Transverse colon (tissue), 4 donors: ENCODE data around the gene RGN. TPM values are rescaled to one million over a fixed set of nuclear protein-coding genes. Genes with fewer than 3 reads are reported as not detected.

ENCODE experiments used
- DNase-seq: peaks from one replicate; pipeline ENCODE4 v3.0.0-alpha.2; 2019
- H3K27ac ChIP-seq, 4 donors: fragments of 200-600 bp; sonication (generic); 2 replicates each; pipeline ENCODE4 v1.5.1; 2016 to 2018; ENCODE audit warnings: inconsistent platforms in 4 of 4
- H3K27me3 ChIP-seq: fragments of 200-600 bp; sonication (generic); 2 replicates; pipeline ENCODE4 v1.5.1; 2017; ENCODE audit warnings: inconsistent platforms
- H3K36me3 ChIP-seq, 4 donors: fragments of 200-600 bp; sonication (generic); 2 replicates each; pipeline ENCODE4 v1.5.1; 2017 to 2019; ENCODE audit warnings: inconsistent platforms in 4 of 4
- H3K4me1 ChIP-seq, 4 donors: fragments of 200-600 bp; sonication (generic); 2 replicates each; pipeline ENCODE4 v1.5.1; 2017 to 2020; ENCODE audit warnings: inconsistent platforms in 4 of 4
- H3K4me3 ChIP-seq, 4 donors: fragments of 200-600 bp; sonication (generic); 1 replicate in 1 of 4; 2 replicates in 3 of 4; pipeline versions ENCODE4 v1.5.1 to v1.6.1; 2017 to 2019; ENCODE audit warnings: inconsistent platforms in 4 of 4
- H3K9me3 ChIP-seq, 2 donors: fragments of 200-600 bp; sonication (generic); 2 replicates each; pipeline ENCODE4 v1.5.1; 2017 to 2019; ENCODE audit warnings: inconsistent platforms in 2 of 2
- CTCF ChIP-seq, 5 experiments: fragments of 200-600 bp in 3 of 5; fragments of 450-650 bp in 2 of 5; sonication (generic) in 3 of 5; IDR thresholded peaks; 1 replicate in 2 of 5; 2 replicates in 3 of 5; pipeline ENCODE4 v1.5.1; 2016 to 2017; ENCODE audit warnings: antibody characterized with exemption in 5 of 5, inconsistent platforms in 3 of 5, mild to moderate bottlenecking in 2 of 5, moderate library complexity in 1 of 5
- EP300 ChIP-seq: sonication (generic); formaldehyde crosslinking; IDR thresholded peaks from one replicate; pipeline ENCODE4 v1.6.1; 2017; ENCODE audit warnings: antibody characterized with exemption, low read depth
- POLR2A ChIP-seq: fragments of 450-650 bp; IDR thresholded peaks from one replicate; pipeline ENCODE4 v1.6.1; 2016; ENCODE audit warnings: antibody characterized with exemption, mild to moderate bottlenecking, moderate library complexity
- POLR2AphosphoS5 ChIP-seq, 3 donors: sonication (generic); formaldehyde crosslinking; IDR thresholded peaks; one replicate each; pipeline ENCODE4 v1.6.1; 2016; ENCODE audit warnings: antibody characterized with exemption in 3 of 3
- WGBS, 2 donors: methylation state at CpG; one replicate each; pipeline ENCODE4 v1.1.5; 2018; ENCODE audit warnings: low coverage in 1 of 2; 5-methylcytosine and 5-hydroxymethylcytosine counted together
- in situ Hi-C, 4 donors: fragments of 200-750 bp; cut with MboI; loops; one replicate each; pipeline versions ENCODE4 v1.15.0 to v1.15.1; 2017; ENCODE audit warnings: low sequenced_read_pairs in 3 of 4, low pct_ligation_motif_present in 1 of 4, low pct_unique_long_range_greater_than_20kb in 1 of 4
- intact Hi-C: fragments of 100-400 bp; cut with DNase I; formaldehyde crosslinking; loops from one replicate; pipeline ENCODE4 v1.15.1; 2023; ENCODE audit warnings: low total_unique reads
- total RNA-seq, 4 donors: library from RNA; depleted of rRNA; stranded (reverse); fragments of >200 nt; gene quantifications; one replicate each; pipeline ENCODE4 v1.1.0, GENCODE V29; 2016

RGN gene
- total RNA-seq: 1 to 10 TPM in 1 of 4 donors, under 1 TPM in 1, not detected in 2; 0.96 to 1.3 TPM

- Histone ChIP-seq H3K27me3 (no peaks in the 10 kb centered on the region), H3K36me3 (no peaks in the 10 kb centered on the region), H3K4me3 (peak within 1 kb of the TSS in 3 of 4 donors; percentile 11 to 32 (median 13)), H3K27ac (no peak within 1 kb of the TSS), H3K4me1 (no peaks in the 10 kb centered on the region), H3K9me3 (no peaks in the 10 kb centered on the region)
- WGBS, 2 donors: 74% methylated on average over 39 of the region's 59 CpGs; no CpG with 5 or more reads in 1 of the 2 donors
- intact Hi-C loops (no loop called here), in situ Hi-C loops (no loop called here)
- no peak for DNase-seq
- TF ChIP-seq CTCF (IDR thresholded peaks at IDR 0.05) (no peak), POLR2AphosphoS5 (IDR thresholded peaks at IDR 0.05) (no peak), EP300 (no peak), POLR2A (no peak)
Measured at GRCh38 chrX:47078129-47079043, at the start of gene RGN. Gene RGN, plus strand, starts transcription at chrX:47078443. Its CDS starts 2,702 bp downstream, at chrX:47081145.

- Histone ChIP-seq H3K36me3 (no peaks in the 10 kb centered on the region), H3K9me3 (no peaks in the 10 kb centered on the region), H3K27me3 (no peaks in the 10 kb centered on the region), H3K4me1 (no peaks in the 10 kb centered on the region), H3K4me3 (no peak overlapping the region), H3K27ac (no peak overlapping the region)
- intact Hi-C loops (no loop called here), in situ Hi-C loops (loop anchor here in 1 of 4 donors (25.0 kb wide), 1 partner anchor 118 kb away; the partner anchor contains the start of gene JADE3)
- no peak for TF ChIP-seq EP300
- TF ChIP-seq POLR2A: no peak
- TF ChIP-seq POLR2AphosphoS5 (IDR thresholded peaks at IDR 0.05): no peak
- peak; percentile 36 to 69 (median 48) for TF ChIP-seq CTCF (IDR thresholded peaks at IDR 0.05)
- DNase-seq: no peak
Measured at GRCh38 chrX:47030339-47030738, 47.9 kb upstream of the RGN start.

GRCh38 chrX:47047989-47048388 lies 30.3 kb upstream of the RGN start:
- in situ Hi-C loops (loop anchor here in 1 of 4 donors (25.0 kb wide), 1 partner anchor 136 kb away; the partner anchor contains the start of gene JADE3), intact Hi-C loops (no loop called here)
- Histone ChIP-seq H3K9me3 (no peaks in the 10 kb centered on the region), H3K27ac (no peak overlapping the region), H3K4me1 (no peaks in the 10 kb centered on the region), H3K4me3 (no peak overlapping the region), H3K27me3 (no peaks in the 10 kb centered on the region), H3K36me3 (no peaks in the 10 kb centered on the region)
- no peak for DNase-seq
- TF ChIP-seq CTCF (IDR thresholded peaks at IDR 0.05) (no peak), EP300 (no peak), POLR2AphosphoS5 (IDR thresholded peaks at IDR 0.05) (no peak), POLR2A (no peak)
- WGBS, 2 donors: 79 to 100% methylated on average over 1 to 5 of the region's 5 CpGs

GRCh38 chrX:47059142-47059874 lies 18.9 kb upstream of the RGN start:
- DNase-seq: no peak
- no peaks in the 10 kb centered on the region for H3K4me1 ChIP-seq
- H3K27ac ChIP-seq: no peak overlapping the region
- TF ChIP-seq EP300 (no peak), POLR2A (no peak)
- H3K4me3 ChIP-seq: no peak overlapping the region
- H3K27me3 ChIP-seq: no peaks in the 10 kb centered on the region
- in situ Hi-C loops (no loop called here), intact Hi-C loops (no loop called here)
- WGBS, 2 donors: 58% methylated on average over 1 of the region's 1 CpG; no CpG with 5 or more reads in 1 of the 2 donors
- no peaks in the 10 kb centered on the region for H3K9me3 ChIP-seq
- no peaks in the 10 kb centered on the region for H3K36me3 ChIP-seq
